ENCODE results near the gene DPYD.

The DPYD gene

DNA sequence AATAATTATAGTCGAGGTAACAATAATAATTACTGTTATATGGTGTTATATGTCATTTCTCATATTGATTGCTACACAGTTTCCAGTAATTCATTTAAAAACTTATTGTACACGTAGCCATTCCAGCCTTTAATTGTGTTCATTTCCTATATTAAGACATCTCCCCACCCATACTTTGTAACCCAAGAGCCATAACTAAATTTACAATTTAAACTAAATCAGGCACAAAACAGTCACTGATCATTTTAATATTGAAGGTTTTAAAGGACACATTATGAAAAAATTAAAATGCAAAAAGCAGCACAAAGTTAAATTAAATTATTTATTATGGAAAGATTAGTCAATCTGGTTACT lies 487.0 kb downstream of the DPYD start:
- DNase-seq (ENCODE audit: low read depth in 2 of 2): no peak

DNA sequence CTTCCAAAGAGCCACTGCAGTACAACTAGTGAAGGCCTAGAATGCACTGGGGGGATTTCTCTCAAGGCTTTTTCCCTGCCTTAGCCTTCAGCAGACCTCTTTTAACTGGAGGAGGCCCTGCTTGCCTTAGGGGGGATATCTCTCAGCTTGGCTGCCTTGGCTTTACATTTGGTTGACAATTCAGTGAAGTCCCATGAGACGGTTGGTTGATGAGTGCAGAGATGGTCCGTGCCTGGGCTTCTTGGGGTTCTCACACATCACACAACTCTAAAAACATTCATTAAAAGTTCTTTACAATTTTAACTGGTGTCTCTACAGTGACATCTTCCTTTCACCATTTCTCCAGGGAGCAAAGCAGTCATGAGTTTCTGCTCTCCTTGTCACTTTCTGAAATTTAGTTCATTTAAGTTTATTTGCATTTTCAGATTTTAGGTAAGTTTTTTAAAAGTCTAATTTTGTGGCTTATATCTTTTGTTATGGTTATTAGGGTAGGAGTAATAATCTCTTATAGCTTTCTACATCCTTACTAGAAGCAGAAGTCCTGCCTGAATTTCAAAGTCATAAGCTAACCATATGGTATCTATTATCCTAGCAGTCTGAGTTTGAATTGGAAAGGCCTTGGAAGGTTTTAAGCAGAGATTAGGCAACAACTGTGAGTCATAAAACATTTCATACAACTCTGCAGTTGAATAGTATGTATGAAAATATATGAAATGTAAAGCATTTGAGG lies 487.6 kb downstream of the DPYD start:
- DNase-seq (ENCODE audit: low read depth in 2 of 2): no peak

DNA sequence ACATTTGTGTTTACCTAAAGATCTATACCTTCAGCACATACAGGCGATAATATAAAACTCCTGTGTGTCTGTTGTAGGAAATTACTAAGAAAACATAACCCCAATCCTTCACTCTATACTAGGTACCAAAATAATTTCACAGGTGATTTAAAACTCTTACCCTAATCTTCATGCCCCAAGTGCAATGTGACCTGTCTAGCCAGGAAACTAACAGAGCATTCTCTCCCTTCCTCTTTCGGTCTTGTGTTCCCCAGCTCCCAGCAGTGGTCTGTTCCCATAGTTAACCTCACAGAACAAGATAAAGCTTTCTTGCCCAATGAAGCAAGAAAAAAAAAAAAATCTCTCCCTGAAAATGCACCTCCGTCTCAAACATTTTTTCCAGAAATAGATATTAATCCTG lies 493.5 kb downstream of the DPYD start:
- no peak for DNase-seq (ENCODE audit: low read depth in 2 of 2)

DNA sequence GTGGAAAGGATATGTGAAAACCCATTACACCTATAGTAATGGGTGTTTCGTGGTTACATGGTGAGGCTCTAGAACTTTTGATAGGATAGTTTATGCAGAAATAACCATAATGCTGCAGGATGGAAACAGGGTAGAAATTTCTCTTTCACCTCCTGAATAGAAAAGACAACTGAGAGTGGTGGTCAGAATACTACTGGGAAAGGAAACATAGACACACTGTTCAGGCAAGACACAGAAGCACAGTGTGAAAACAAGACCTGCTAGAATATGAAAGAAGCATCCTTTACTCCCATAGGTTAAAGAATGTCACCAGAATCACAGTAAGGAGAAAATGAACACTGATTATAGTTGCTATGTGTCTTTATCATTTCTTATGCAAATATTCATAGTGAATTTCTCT lies 496.6 kb downstream of the DPYD start:
- DNase-seq (ENCODE audit: low read depth in 2 of 2): no peak

DNA sequence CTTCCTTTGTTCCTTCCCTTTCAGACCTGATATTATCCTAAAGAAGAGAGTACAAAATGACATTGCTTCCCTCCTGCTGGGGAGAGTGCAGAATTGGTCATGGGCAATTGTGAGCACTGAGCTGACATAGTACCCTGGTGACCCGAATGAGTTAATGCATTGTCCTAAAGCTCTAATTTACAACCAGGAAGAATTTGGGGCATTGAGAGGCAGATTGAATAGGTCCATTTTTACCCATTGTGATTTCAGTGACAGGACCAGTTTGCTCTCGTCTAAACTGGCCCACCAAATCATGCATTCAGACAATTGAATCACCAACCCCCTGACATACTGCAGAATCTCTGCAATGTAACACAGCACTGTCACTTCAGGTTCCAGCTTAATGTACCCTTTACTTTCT lies 497.4 kb downstream of the DPYD start:
- DNase-seq (ENCODE audit: low read depth in 2 of 2): no peak

DNA sequence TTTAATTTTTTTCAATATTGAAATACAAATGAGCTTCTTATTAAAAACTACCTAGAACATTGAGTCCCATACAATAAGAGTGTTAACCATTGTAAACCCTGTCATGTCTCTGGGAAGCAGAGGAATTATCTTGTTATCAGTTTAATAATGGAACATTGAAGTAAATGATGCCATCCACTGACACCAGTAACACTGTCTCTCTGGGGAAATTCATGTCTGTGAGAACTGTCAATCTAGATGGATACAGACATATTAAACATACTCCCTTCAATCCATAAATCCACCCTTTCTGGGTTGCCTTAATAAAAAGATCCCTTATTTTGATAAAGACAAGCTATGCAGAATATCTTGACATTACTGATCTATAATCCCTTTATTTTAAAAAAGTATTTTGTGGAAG lies 503.2 kb downstream of the DPYD start:
- DNase-seq (ENCODE audit: low read depth in 2 of 2): no peak

DNA sequence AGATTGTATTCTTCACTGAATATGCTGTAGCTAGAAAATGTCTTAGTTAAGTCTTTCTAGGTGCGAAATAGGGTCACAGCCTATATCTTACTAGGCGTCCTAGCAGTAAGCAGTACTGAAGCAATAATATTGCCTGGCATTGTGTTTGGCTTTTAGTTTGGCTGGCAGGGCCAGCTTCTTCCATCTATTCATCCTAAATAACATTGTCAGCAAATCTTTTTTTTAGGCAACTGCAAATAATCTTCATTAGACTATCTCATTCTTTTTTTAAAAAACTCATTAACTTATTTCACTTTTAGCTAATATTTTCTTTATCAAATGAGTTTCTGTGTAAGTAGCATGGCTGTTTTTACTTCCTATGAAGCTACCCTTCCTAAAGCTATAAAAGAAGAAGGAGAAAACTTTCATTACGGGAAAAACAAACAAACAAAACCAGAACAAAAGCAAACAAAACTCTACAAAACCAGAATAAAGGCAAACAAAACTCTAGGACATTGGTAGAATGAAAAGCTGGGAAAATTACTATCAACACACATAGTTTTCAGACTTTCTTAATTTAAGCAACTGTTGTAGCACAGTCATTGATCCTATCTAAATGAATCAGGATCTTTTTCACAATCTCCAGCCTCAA lies 506.0 kb downstream of the DPYD start:
- no peak for DNase-seq (ENCODE audit: low read depth in 2 of 2)

DNA sequence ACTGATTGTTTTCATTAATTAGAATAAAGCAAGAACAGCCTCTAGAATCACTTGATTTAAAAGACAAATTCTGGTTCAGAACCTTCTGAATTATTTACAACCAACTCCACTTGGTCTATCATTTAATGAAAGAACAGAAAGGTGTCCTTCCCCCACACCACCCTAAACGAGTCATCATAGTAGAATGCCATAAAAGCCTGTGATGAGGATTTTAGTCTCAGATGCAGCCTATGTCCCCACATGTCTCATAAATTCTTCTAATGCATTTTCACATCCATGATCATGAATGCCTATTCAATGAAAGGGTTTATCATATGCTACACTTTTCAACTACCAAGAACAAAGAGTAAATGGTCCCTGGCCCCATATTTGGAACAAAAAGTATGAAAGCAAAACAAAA lies 508.1 kb downstream of the DPYD start:
- DNase-seq (ENCODE audit: low read depth in 2 of 2): no peak

DNA sequence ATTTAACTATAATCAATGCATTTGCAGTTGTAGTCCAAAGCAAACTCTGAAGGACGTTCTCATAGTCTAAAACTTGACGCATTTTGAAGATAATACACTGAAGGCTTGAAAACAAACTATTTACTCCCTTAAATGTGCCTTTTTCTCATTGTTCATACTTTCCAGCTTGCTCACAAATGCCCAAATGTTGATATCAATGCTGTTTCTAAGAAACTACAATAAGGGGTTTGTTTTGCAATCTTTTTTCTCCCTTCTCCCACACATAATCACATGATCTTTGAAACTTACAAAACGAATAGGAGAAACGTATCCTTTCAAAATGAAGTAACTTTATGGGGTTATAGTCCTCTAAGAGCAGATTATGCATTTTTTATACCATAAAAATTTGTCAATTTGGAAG lies 508.7 kb downstream of the DPYD start:
- no peak for DNase-seq (ENCODE audit: low read depth in 2 of 2)

DNA sequence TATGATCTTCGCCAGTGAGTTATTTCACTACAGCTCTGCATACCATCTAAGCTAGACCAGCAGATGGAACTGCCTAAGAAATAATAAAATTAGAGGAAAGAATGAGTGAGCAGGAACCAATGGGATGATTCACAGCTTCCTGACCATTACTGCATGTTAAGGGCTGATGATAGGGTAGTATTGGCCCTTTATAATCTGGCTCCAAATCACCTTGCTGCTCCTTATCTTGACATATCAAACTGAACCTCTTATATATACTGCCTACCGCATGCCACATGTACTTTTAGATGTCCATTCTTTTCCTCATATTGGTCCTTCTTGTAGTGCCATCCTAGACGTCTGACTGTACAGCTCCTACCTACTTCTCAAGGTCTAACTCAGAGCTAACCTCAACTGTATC lies 524.4 kb downstream of the DPYD start:
- no peak for DNase-seq (ENCODE audit: low read depth in 2 of 2)

DNA sequence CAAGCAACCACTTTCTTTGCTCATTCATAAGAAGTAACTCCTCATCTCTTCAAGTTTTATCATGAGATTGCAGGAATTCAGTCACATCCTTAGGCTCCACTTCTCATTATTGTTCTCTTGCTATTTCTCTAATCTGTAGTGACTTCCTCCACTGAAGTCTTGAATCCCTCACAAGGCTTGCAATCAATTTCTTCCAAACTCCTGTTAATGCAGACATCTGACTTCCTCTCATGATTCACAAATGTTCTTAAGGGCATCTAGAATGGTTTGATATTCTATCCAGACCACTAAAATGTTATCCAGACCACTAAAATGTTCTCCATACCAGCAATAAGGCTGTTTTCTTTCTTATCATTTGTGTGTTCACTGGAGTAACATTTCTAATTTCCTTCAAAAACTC lies 528.1 kb downstream of the DPYD start:
- no peak for DNase-seq (ENCODE audit: low read depth in 2 of 2)

DNA sequence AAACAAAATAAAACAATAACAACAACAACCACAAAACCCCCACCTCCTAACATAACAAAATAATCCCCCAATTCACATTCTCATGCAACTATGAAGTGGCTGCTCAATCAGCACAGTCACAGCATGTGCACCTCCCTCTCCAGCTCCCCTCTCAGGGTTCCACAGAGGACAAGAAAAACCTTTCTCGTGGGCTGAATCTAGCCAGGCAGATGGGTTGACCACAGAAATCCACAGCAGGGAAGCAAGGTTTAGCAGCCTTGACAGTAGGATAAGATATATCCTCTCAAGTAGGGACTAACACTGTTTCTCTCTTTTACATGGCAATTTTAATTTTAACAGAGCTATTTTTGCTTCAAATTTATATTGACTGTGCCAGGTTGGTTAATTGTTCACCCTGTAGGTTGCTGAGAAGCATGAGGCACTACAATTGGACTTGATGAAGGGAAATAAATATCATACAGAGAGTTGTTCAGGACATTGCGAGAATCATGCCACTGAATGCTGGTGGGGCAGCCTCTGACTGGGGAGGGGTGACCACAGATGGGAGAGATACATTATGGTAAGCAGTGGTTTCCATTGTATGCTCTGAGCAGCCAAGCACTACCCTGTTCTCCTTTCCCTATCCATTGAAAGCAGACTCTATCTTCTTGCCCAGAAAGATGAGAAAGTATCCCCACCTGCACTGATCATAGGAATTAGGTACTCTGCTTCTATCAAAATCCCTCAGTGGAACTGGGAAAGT lies 535.1 kb downstream of the DPYD start:
- DNase-seq (ENCODE audit: low read depth in 2 of 2): no peak

DNA sequence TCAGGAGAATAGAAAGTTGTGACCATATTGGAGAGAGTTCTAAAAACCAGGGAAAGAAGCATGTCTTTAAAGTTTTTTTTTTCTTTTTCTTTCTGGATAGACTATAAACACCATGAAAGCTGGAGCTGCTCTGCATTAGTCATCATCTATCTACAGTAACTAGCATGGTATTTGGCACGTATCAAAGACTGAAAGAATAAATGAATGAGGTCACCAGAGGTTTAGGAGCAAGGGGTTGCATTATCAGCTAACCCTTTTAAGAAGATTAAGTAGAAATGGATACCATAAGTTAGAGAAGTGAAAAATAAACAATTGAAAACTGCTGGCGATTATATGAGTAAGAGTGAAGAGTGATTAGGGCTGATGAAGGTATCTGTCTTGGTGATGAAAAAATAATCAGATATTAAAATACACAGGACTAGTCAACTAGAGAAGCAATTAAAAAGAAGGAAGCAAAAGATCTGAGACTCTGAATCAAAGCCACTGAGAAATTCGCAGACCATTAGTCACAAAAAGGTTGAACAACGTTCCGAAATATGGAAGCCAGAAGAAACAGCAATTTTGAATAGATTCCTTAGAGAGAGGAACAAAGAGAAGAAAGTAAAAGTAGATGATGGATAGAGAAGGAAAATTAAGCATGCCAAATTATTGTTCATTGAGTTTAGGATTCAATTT lies 536.4 kb downstream of the DPYD start:
- DNase-seq (ENCODE audit: low read depth in 2 of 2): no peak

DNA sequence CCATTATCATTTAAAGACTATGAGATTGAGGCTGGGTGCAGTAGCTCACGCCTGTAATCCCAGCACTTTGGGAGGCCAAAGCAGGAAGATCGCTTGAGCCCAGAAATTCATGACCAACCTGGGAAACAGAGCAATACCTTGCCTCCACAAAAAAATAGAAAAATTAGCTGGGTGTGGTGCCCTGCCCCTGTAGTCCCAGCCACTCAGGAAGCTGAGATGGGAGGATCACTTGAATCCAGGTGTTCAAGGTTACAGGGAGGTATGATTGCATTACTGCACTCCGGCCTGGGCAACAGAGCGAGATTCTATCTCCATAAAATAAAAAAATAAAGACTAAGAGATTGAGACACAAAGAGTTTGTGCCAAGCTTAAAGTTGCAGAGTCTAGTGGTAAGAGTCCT lies 537.0 kb downstream of the DPYD start:
- no peak for DNase-seq (ENCODE audit: low read depth in 2 of 2)

DNA sequence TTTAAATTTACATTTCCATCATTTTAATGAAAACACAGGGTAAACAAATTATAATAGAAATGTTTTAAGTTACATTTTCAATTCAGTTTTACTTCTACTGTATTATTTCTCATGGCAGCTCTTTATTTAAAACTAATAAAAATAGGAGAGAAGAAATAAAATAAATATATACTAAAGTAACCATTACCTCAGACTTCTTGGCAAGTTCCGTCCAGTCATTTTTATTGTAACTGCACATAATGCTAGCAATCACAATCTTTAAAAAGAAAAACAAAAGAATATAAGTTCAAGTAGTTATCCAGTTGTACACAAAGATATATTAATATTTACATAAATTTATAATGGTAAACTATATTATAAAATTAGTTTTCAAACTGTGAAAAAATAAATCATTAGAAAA lies 538.6 kb downstream of the DPYD start:
- no peak for DNase-seq (ENCODE audit: low read depth in 2 of 2)

DNA sequence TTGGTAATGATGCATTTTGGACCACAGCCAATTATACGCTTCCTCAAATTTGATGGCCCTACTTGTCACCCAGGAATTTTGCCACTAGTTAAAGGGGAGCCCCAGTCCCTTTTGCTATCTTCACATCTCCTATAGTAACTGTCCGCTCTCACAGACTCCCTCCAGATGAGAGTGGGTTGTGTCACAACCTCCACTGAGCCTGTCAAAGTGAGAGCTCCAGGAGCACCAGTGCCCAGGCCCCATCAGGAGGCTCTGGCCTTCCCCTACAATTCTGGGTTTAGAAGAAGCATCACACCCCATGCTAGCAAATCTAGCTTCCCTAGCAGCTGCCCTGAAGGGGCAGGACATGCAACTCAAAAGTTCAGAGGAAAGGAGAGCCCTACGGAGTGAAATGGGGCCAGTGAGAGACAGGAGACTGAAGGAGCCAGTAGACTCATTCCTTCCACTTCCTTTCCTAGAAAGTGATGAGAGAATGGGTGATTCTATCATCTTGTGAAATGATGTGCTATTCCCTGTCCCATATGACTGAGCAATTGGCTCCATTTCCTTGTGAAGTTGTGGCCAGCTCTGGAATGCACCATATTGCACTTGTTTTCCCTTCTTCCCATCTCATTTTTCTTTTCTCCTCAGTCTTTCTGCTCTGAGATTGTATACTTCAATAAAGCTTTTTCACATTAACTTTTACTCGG lies 541.3 kb downstream of the DPYD start:
- DNase-seq (ENCODE audit: low read depth in 2 of 2): no peak

DNA sequence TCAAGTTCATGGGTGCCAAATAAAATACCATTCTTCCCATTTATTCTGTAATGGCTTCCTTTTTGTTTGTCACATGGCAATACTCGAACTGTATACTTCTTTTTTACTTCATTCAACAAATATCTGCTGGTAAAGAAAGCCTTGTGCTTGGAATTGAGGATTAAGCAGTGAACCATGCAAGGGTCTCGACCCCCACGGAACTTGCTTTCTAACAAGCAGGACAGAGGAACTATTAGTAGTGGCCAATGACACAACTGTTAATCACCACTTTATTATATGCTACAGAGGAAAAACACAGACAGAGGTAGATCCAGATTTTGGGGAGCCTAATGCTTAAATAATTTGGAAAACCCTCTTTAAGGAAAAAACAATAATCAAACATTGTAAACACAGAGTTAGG lies 542.2 kb downstream of the DPYD start:
- DNase-seq (ENCODE audit: low read depth in 2 of 2): no peak

DNA sequence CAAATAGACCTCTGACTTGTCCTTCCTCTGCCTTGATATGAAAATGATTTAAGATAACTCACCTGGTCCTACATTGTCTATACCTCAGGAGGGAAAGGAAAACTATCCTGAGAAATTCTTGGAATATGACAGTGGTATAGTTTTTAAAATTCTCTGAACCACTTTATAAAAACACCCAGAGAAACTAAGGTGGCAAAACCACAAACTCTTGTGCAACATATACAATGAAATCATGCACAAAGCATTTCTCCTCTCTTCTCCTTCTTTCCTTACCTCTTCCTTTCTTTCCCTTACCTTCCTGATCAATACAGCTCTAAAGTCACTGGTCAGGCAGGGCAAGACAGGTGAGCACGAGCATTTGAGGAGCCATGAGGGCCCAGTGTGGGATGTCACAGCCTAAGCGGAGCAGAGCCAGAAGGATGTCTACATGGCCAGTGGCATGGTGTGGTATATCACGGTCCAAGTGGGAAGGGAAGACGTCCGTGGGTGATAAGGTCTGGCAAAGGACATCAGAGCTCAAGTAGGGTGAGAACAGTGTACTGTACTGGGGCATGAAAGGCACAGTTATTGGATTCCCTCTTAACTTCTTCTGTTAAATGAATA lies 543.3 kb downstream of the DPYD start:
- no peak for DNase-seq (ENCODE audit: low read depth in 2 of 2)

DNA sequence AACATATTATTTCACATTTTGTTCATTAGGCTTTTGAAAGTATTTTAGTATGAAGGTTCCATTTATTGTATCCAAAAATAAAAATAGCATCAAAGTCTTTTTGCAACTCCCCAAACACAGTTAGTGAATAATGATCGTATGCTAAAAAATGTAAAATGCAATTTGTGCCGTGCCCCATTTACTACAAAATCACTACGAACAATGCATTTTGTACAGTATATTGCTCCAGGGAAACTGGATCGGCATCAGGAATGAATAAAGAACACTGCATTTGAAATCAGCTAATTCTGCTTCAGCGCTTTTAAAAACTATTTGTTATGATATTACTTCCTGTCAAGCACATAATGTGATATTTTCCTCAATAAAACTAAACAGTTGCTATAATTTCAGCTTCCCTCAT lies 547.8 kb downstream of the DPYD start:
- no peak for DNase-seq (ENCODE audit: low read depth in 2 of 2)

DNA sequence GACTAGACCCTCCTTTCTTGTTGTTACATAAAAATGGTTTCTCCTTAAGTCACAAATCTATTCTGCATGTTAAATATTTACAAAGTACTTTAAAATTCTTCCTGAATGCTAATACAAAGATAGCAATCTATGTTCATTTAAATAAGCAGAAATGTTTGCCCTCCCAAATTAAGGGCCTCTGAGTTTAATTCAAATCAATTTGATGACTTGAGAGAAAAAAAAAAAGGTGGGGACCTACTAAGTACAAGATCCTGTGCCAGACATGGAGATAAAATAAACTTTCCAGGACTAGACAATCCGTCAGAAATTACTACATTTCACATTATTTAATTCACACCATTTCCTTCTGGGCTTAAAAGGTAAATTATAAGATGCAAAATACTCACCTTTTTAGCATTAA lies 548.3 kb downstream of the DPYD start:
- no peak for DNase-seq (ENCODE audit: low read depth in 2 of 2)

DNA sequence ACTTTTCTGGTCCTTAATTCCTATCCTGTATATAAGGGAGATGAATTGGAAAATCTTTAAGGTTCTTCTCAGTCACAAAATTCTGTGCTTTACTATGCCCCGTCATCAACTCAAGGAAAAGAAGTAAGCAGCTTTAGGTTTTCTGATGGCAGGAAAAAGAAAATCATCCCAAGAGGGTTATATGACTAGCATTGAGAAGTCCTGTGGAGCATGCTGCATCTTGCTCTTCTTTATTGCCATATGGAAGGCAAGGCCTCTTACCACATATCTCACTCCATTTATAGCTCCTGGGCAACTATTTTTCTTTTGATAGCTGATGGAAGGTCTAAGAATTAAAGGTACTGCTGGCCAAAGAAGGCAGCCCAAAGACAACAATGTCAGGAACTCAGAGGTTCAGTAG lies 552.5 kb downstream of the DPYD start:
- DNase-seq (ENCODE audit: low read depth in 2 of 2): no peak

DNA sequence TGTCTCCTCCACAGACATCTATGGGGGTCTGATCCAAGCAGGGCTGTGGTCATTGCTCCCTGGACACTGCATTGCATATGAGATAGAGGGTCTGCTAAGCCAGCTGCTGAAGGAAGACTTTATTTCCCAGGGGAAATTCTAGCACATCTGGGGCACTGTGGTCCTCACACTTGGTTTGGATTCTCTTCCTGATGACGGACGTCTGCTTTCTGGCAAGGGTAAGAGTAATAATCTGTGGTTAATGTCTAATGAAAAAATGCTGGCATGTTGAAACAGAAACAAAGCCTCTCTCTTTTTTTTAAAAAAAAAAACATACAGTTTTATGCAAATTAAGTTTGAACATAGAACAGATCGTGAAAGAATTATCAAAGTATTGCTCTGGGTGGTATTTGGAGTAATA lies 553.9 kb downstream of the DPYD start:
- no peak for DNase-seq (ENCODE audit: low read depth in 2 of 2)
